ENCODE results near the gene AK1. TPM values are rescaled to one million over a fixed set of nuclear protein-coding genes. Genes with fewer than 3 reads are reported as not detected.

Gene AK1
- total and polyA plus RNA-seq, 2 of the 13 experiments (the other 11 are each of a cell fraction or from before 2014, with no cell fraction given): 19.1 to 32.8 TPM

- ChIA-PET CTCF (ENCODE audit: low intra/inter-chr PET ratio, low total read pairs) (no interaction called here), POLR2A (interaction anchor here (0.9 to 7.9 kb wide), 6 partner anchors 11 to 130 kb away, joined by 3 to 78 read pairs (median 8); partner anchors contain the start of genes CDK9 and ST6GALNAC6)
- Histone ChIP-seq H3K27ac (ENCODE audit: extremely low read length, insufficient read depth, low read length) (no peak overlapping the region), H4K20me1 (ENCODE audit: insufficient read depth, low read length) (no peaks in the 10 kb centered on the region), H3K27me3 (ENCODE audit: control insufficient read depth in 1 of 2, insufficient read depth in 2 of 2, low read length in 2 of 2) (no peaks in the 10 kb centered on the region), H3K4me1 (ENCODE audit: insufficient read depth, low read length) (peaks cover 72% of the 10 kb centered on the region), H3K36me3 (replicated peaks in 1 of 2; ENCODE audit: control insufficient read depth in 1 of 2, insufficient read depth in 2 of 2, low read length in 2 of 2) (peaks cover 5 to 11% of the 10 kb centered on the region in 2 experiments; a peak in 4 of 5 replicates), H3K9ac (ENCODE audit: insufficient read depth, low read depth, low read length) (no peak overlapping the region), H3K9me3 (ENCODE audit: low read length) (no peaks in the 10 kb centered on the region), H2AFZ (ENCODE audit: low read length) (no peak overlapping the region), H3K79me2 (ENCODE audit: insufficient read depth, low read length) (peaks cover 2% of the 10 kb centered on the region), H3K4me2 (ENCODE audit: low read depth, low read length) (peak overlapping the region; percentile 98; the same call in 1 of the 2 replicates), H3K4me3 (replicated peaks in 1 of 3; ENCODE audit: insufficient read depth in 1 of 3, low read depth in 2 of 3, low read length in 3 of 3) (no peak overlapping the region; a peak in 1 of 6 replicates)
- in situ Hi-C loops (cut with HindIII; ENCODE audit: extremely low pct_ligation_motif_present, low pct_unique_long_range_greater_than_20kb): loop anchor here (5.0 kb wide), 1 partner anchor 43 kb away; no protein-coding TSS in a partner anchor
- no TSS peak for BruUV-seq (replicated peaks)
- WGBS (ENCODE audit: low lambda C conversion rate): 60% methylated on average over 1 of the region's 5 CpGs
- intact Hi-C loops (cut with micrococcal nuclease; ENCODE audit: unreplicated experiment): loop anchor here (5.0 kb wide), 1 partner anchor 113 kb away; the partner anchor contains the start of gene FPGS
- no peak for ATAC-seq
- TF ChIP-seq FOSL2 (CRISPR knock-in tag; IDR thresholded peaks at IDR 0.05) (0 out of 2 replicates have a peak, but pooled peaks have one; percentile 29), ZNF354B (CRISPR knock-in tag; IDR thresholded peaks at IDR 0.05) (no peak), HINFP (CRISPR knock-in tag; IDR thresholded peaks at IDR 0.05; ENCODE audit: low read depth) (no peak), ZNF552 (CRISPR knock-in tag; IDR thresholded peaks at IDR 0.05; ENCODE audit: borderline replicate concordance) (no peak), ARID2 (CRISPR knock-in tag; IDR thresholded peaks at IDR 0.05; ENCODE audit: borderline replicate concordance) (no peak)
- DNase-seq (ENCODE audit: low spot score): no peak
- FAIRE-seq: no peak
Observed at GRCh38 chr9:127915325-127915752, 37.9 kb upstream of the AK1 start.

DNA sequence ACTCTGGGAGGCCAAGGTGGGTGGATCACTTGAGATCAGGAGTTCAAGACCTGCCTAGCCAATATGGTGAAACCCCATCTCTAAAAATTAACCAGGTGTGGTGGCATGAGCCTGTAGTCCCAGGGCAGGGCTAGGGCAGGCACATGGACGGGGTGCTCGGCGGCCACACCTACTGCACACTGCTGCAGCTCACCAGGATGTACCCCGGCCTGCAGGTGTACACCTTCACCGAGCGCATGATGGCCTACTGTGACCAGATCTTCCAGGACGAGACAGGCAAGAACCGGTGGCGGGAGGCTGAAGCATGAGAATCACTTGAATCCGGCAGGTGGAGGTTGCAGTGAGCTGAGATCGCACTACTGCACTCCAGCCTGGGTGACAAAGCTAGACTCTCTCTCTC, 36.2 kb upstream of the AK1 start:
- ChIA-PET POLR2A (interaction anchor here (2.2 to 7.9 kb wide), 2 partner anchors 9 to 16 kb away, joined by 9 to 78 read pairs; no protein-coding TSS in a partner anchor), CTCF (ENCODE audit: low intra/inter-chr PET ratio, low total read pairs) (no interaction called here)
- intact Hi-C loops (cut with micrococcal nuclease; ENCODE audit: unreplicated experiment): no loop called here
- BruUV-seq (replicated peaks): no TSS peak
- no peak overlapping the region for H3K9ac ChIP-seq (ENCODE audit: insufficient read depth, low read depth, low read length)
- H3K4me3 ChIP-seq (replicated peaks in 1 of 3; ENCODE audit: insufficient read depth in 1 of 3, low read depth in 2 of 3, low read length in 3 of 3): no peak overlapping the region
- FAIRE-seq (no peak), ATAC-seq (no peak), DNase-seq (ENCODE audit: low spot score) (no peak)
- WGBS (ENCODE audit: low lambda C conversion rate): 98% methylated on average over 8 of the region's 11 CpGs
- H3K4me2 ChIP-seq (ENCODE audit: low read depth, low read length): no peak overlapping the region
- H3K4me1 ChIP-seq (ENCODE audit: insufficient read depth, low read length): peaks cover 56% of the 10 kb centered on the region
- in situ Hi-C loops (cut with HindIII; ENCODE audit: extremely low pct_ligation_motif_present, low pct_unique_long_range_greater_than_20kb): no loop called here
- H3K27me3 ChIP-seq (ENCODE audit: control insufficient read depth in 1 of 2, insufficient read depth in 2 of 2, low read length in 2 of 2): no peaks in the 10 kb centered on the region
- H3K9me3 ChIP-seq (ENCODE audit: low read length): no peaks in the 10 kb centered on the region
- H2AFZ ChIP-seq (ENCODE audit: low read length): no peak overlapping the region
- H3K79me2 ChIP-seq (ENCODE audit: insufficient read depth, low read length): peaks cover 2% of the 10 kb centered on the region
- peaks cover 7 to 15% of the 10 kb centered on the region in 2 experiments; a peak in 4 of 5 replicates for H3K36me3 ChIP-seq (replicated peaks in 1 of 2; ENCODE audit: control insufficient read depth in 1 of 2, insufficient read depth in 2 of 2, low read length in 2 of 2)
- H3K27ac ChIP-seq (ENCODE audit: extremely low read length, insufficient read depth, low read length): no peak overlapping the region
- H4K20me1 ChIP-seq (ENCODE audit: insufficient read depth, low read length): no peaks in the 10 kb centered on the region
- TF ChIP-seq, protein P1, sequence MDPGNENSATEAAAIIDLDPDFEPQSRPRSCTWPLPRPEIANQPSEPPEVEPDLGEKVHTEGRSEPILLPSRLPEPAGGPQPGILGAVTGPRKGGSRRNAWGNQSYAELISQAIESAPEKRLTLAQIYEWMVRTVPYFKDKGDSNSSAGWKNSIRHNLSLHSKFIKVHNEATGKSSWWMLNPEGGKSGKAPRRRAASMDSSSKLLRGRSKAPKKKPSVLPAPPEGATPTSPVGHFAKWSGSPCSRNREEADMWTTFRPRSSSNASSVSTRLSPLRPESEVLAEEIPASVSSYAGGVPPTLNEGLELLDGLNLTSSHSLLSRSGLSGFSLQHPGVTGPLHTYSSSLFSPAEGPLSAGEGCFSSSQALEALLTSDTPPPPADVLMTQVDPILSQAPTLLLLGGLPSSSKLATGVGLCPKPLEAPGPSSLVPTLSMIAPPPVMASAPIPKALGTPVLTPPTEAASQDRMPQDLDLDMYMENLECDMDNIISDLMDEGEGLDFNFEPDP (CRISPR knock-in tag; conservative IDR thresholded peaks at IDR 0.05): no peak
- no peak for TF ChIP-seq NBN (conservative IDR thresholded peaks at IDR 0.05)
- no peak for TF ChIP-seq ZMYM3 (CRISPR knock-in tag; IDR thresholded peaks at IDR 0.05)
- no peak for TF ChIP-seq JUNB (CRISPR knock-in tag; IDR thresholded peaks at IDR 0.05; ENCODE audit: borderline replicate concordance)
- TF ChIP-seq ZBTB37 (CRISPR knock-in tag; IDR thresholded peaks at IDR 0.05): no peak
- TF ChIP-seq ELF3 (CRISPR knock-in tag; IDR thresholded peaks at IDR 0.05): no peak
- TF ChIP-seq ZNF883 (CRISPR knock-in tag; IDR thresholded peaks at IDR 0.05; ENCODE audit: not compliant biosample characterization): no peak
- TF ChIP-seq MXI1 (IDR thresholded peaks at IDR 0.05; ENCODE audit: borderline replicate concordance, low read depth, low read length): no peak
- no peak for TF ChIP-seq MIER3 (CRISPR knock-in tag; IDR thresholded peaks at IDR 0.05; ENCODE audit: borderline replicate concordance)
- no peak for TF ChIP-seq SMARCE1 (IDR thresholded peaks at IDR 0.05; ENCODE audit: borderline replicate concordance)

Measured in HepG2 (cell line).